Large intestine (tissue), 3 donors: ENCODE data around the gene ELAPOR2. TPM values are rescaled to one million over a fixed set of nuclear protein-coding genes. Genes with fewer than 3 reads are reported as not detected.

ENCODE experiments used
- DNase-seq, 2 donors: peaks; one replicate each; pipeline versions ENCODE4 v3.0.0 to v3.0.0-alpha.2; 2013
- H3K27ac ChIP-seq: one replicate; pipeline ENCODE4 v1.5.1; 2013; ENCODE audit warnings: low read length
- H3K27me3 ChIP-seq: 2 replicates; pipeline ENCODE4 v1.6.1; 2013; ENCODE audit warnings: low read length; ENCODE audit not compliant: control insufficient read depth, insufficient read depth
- H3K36me3 ChIP-seq: 2 replicates; pipeline ENCODE4 v1.6.1; 2013; ENCODE audit warnings: low read length; ENCODE audit not compliant: control insufficient read depth, insufficient read depth
- H3K4me1 ChIP-seq: one replicate; pipeline ENCODE4 v1.6.1; 2013; ENCODE audit warnings: low read length; ENCODE audit not compliant: control insufficient read depth, insufficient read depth
- H3K4me3 ChIP-seq: one replicate; pipeline ENCODE4 v1.5.1; 2013; ENCODE audit warnings: low read length
- H3K9me3 ChIP-seq: one replicate; pipeline ENCODE4 v1.6.1; 2013; ENCODE audit warnings: mild to moderate bottlenecking, low read depth, low read length, moderate library complexity; ENCODE audit not compliant: control insufficient read depth
- WGBS: methylation state at CpG from one replicate; pipeline ENCODE4 v1.1.5; 2013; ENCODE audit warnings: low lambda C conversion rate; ENCODE audit not compliant: insufficient coverage; 5-methylcytosine and 5-hydroxymethylcytosine counted together
- polyA plus RNA-seq: library from polyadenylated mRNA; unstranded; fragments of 120-200 nt; gene quantifications from one replicate; pipeline ENCODE4 v1.2.1, GENCODE V29; 2013

Gene ELAPOR2
- polyA plus RNA-seq, 1 donor, result 8.2 TPM

DNA sequence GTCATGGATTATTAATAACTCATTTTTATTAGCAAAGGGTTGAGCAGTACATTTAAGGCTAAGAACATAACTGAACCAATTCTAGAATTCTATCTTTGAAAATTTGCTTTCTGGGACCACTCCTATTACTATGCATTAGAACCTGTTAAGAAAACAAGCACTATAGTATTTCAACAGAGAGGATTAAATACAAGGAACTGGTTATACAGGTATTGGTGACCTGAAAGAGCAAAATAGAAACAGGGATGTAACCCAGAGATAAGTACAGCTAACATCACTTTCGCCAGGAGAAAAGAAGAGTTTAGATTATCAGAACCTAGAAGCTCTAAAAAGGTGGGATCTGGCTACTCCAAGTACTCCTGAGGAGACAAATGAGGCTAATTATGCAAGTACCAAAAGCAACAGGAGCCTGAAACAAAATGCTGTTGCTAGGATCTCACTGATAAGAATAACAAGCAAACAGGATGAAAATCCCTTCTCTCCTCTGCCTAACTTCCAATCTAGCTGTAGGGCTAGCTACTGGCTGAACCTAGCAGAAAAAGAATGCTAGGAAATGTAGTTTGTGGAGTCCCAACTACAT lies 32.1 kb upstream of the ELAPOR2 start:
- 43% methylated on average over 1 of the region's 1 CpG for WGBS

DNA sequence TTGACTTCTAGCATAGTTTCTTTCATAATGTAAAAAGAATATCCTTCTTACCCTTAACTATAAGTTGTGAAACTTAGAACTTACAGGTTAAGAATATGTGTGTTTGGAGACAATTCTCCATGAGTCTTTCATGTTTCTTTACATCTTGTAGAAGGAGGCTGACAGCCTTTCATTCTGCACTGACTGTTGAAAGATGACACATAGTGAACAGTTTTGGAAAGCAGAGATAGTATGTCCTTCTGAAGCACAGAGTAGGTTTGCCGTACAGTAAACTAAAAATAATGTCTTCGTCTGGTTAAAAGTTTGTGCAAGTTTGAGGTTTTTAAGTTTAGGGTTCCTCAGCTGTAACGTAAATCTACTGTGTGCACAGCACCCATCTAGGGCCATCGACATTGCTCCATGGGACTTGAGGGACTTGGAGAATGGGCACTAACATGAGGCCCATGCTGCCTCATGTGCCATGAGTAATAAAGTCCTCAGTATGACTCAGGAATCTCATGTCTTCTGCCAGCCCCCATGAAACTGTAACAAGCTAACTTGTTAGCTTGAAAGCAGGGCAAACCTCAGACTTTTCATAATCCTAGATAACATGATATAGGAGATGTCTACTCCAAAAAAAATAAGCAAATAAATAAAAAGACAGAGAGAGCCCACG lies 24.5 kb upstream of the ELAPOR2 start:
- Histone ChIP-seq H3K4me1 (no peaks in the 10 kb centered on the region), H3K4me3 (no peak overlapping the region), H3K27me3 (no peaks in the 10 kb centered on the region), H3K9me3 (no peaks in the 10 kb centered on the region), H3K27ac (no peak overlapping the region), H3K36me3 (no peaks in the 10 kb centered on the region)
- 100% methylated on average over 2 of the region's 5 CpGs for WGBS
- DNase-seq, result no peak

More for the DNA sequence above, 32.1 kb upstream of the ELAPOR2 start:
- Histone ChIP-seq H3K9me3 (no peaks in the 10 kb centered on the region), H3K4me3 (no peak overlapping the region), H3K4me1 (no peaks in the 10 kb centered on the region), H3K27me3 (no peaks in the 10 kb centered on the region), H3K36me3 (no peaks in the 10 kb centered on the region), H3K27ac (no peak overlapping the region)
- no peak for DNase-seq

GRCh38 chr7:87082675-87083074 lies 23.2 kb upstream of the ELAPOR2 start:
- H3K27ac ChIP-seq, result no peak overlapping the region
- no peak overlapping the region for H3K4me3 ChIP-seq
- H3K36me3 ChIP-seq, result no peaks in the 10 kb centered on the region
- H3K27me3 ChIP-seq, result no peaks in the 10 kb centered on the region
- 80% methylated on average over 2 of the region's 5 CpGs for WGBS
- no peak for DNase-seq
- H3K9me3 ChIP-seq, result no peaks in the 10 kb centered on the region
- no peaks in the 10 kb centered on the region for H3K4me1 ChIP-seq

DNA sequence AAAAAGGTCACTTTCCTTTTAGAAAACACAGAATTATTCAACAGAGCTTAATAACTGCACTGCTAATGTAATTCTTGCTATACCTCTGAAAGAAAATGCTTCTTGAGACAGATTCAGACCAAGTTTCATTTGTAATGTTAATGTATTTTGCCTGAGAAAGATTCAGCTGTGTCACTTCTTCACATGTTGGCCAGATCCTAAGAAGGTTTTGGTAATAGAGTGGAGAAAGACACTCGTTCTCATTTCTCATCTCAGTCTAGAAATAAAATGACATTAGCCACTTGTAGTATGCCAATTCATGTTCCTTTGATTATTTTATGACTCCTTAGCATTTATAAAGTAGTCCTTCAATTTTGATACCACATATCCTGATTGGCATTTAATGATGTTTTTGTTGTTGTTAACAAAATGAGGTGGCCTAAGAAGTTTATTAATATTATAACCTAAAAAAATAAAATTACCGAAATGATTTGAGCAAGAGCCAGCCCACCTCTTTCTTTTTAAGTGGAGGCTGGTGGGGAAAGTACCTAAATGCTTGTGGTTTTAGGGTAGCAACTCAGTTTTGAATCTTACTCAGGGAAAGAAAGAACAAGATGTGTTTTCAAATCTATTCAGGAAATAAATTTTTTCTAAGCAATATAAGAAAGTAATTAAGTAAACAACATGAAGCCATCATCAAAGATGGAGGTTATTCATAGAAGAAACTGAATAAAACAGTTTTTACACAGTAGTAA lies 16.4 kb upstream of the ELAPOR2 start:
- Histone ChIP-seq H3K36me3 (no peaks in the 10 kb centered on the region), H3K27ac (no peak overlapping the region), H3K4me3 (no peak overlapping the region), H3K9me3 (no peaks in the 10 kb centered on the region), H3K27me3 (no peaks in the 10 kb centered on the region), H3K4me1 (no peaks in the 10 kb centered on the region)
- DNase-seq, result no peak
- WGBS, result 67% methylated on average over 1 of the region's 2 CpGs

GRCh38 chr7:87067788-87068187 lies 8.3 kb upstream of the ELAPOR2 start:
- Histone ChIP-seq H3K36me3 (no peaks in the 10 kb centered on the region), H3K4me1 (no peaks in the 10 kb centered on the region), H3K27ac (no peak overlapping the region), H3K9me3 (no peaks in the 10 kb centered on the region), H3K27me3 (no peaks in the 10 kb centered on the region), H3K4me3 (no peak overlapping the region)
- no peak for DNase-seq

GRCh38 chr7:87060288-87060537 lies 759 bp upstream of the ELAPOR2 start:
- no peaks in the 10 kb centered on the region for H3K9me3 ChIP-seq
- DNase-seq, result no peak
- H3K27ac ChIP-seq, result no peak overlapping the region
- H3K4me3 ChIP-seq, result peak overlapping the region; percentile 39
- H3K36me3 ChIP-seq, result no peaks in the 10 kb centered on the region
- peaks cover 6% of the 10 kb centered on the region for H3K4me1 ChIP-seq
- WGBS, result 85% methylated on average over 2 of the region's 2 CpGs
- peaks cover 13% of the 10 kb centered on the region for H3K27me3 ChIP-seq

DNA sequence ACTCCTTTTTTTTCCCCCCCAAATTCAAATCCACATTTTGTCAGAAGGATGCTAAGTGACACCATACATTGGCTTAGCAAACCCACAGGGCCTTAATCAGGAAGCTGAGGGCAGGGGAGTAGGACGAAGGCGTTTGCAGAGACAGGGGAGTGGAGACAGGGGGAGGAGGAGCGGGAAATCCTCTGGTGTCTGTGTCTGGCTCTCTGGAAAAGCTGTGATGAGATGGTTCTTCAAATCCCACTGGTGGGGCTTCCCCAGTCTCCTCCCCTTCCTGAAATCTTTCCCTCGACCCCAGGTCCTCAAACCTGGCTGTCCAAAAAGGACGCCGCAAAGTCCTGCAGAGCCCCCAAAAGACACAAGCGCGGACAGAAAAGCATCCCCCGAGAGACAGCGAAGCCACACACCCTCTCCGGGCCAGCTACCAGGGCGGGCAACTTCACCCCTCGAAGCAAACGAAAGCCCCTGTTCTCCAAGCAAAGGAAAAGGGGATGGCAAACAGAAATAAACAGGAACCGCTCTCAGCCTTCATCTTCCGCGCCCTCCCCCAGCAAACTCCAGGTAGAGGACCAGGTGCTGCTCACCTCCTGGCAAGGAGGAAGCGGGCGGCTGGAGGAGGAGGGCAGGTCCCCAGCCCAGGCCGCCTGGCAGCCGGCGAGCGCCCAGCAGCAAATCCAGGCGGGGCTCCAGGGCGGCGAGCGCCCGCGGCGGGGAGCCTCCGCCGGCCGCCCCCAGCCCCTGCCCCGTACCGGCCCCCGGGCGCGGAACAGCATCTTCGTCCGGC lies 520 bp downstream of the ELAPOR2 start:
- Histone ChIP-seq H3K27ac (peak overlapping the region; percentile 6), H3K9me3 (no peaks in the 10 kb centered on the region)

GRCh38 chr7:87057210-87057609 lies 2.2 kb downstream of the ELAPOR2 start:
- Histone ChIP-seq H3K4me3 (no peak overlapping the region), H3K27me3 (peaks cover 13% of the 10 kb centered on the region), H3K27ac (no peak overlapping the region), H3K9me3 (no peaks in the 10 kb centered on the region), H3K4me1 (peaks cover 6% of the 10 kb centered on the region), H3K36me3 (no peaks in the 10 kb centered on the region)
- WGBS, result 100% methylated on average over 1 of the region's 2 CpGs
- no peak for DNase-seq

More for the DNA sequence above, 520 bp downstream of the ELAPOR2 start:
- DNase-seq, result peak; percentile 26 to 37
- peak overlapping the region; percentile 45 for H3K4me3 ChIP-seq
- peaks cover 13% of the 10 kb centered on the region for H3K27me3 ChIP-seq
- H3K36me3 ChIP-seq, result no peaks in the 10 kb centered on the region
- peaks cover 6% of the 10 kb centered on the region for H3K4me1 ChIP-seq
- no CpG with 5 or more reads among the region's 40 CpGs for WGBS

- Histone ChIP-seq H3K36me3 (no peaks in the 10 kb centered on the region), H3K27ac (no peak overlapping the region), H3K9me3 (no peaks in the 10 kb centered on the region), H3K4me3 (no peak overlapping the region), H3K4me1 (peaks cover 6% of the 10 kb centered on the region), H3K27me3 (peaks cover 13% of the 10 kb centered on the region)
- WGBS, result no CpG with 5 or more reads among the region's 3 CpGs
- no peak for DNase-seq
Measured at GRCh38 chr7:87056346-87056745, 3.1 kb downstream of the ELAPOR2 start.

GRCh38 chr7:87048839-87049238 lies 10.6 kb downstream of the ELAPOR2 start:
- H3K4me3 ChIP-seq, result no peak overlapping the region
- DNase-seq, result no peak
- 100% methylated on average over 1 of the region's 1 CpG for WGBS
- H3K27me3 ChIP-seq, result no peaks in the 10 kb centered on the region
- no peaks in the 10 kb centered on the region for H3K4me1 ChIP-seq
- H3K36me3 ChIP-seq, result no peaks in the 10 kb centered on the region
- H3K27ac ChIP-seq, result no peak overlapping the region
- no peaks in the 10 kb centered on the region for H3K9me3 ChIP-seq
